HG02840 (cell line): ENCODE data around the gene PCDHGB2.
"Not testable (repeated sequence)": the region's sequence is repeated elsewhere in the genome, so short reads cannot be mapped to it uniquely, and the experiment has no call there.

Source experiments
- ATAC-seq: cut with Tn5 transposase; IDR thresholded peaks from one replicate; pipeline ENCODE4 v1.9.1; 2021; ENCODE audit warnings: mild to moderate bottlenecking, moderate library complexity, moderate number of reproducible peaks; ENCODE audit not compliant: unreplicated experiment, low FRiP score

The PCDHGB2 gene

DNA sequence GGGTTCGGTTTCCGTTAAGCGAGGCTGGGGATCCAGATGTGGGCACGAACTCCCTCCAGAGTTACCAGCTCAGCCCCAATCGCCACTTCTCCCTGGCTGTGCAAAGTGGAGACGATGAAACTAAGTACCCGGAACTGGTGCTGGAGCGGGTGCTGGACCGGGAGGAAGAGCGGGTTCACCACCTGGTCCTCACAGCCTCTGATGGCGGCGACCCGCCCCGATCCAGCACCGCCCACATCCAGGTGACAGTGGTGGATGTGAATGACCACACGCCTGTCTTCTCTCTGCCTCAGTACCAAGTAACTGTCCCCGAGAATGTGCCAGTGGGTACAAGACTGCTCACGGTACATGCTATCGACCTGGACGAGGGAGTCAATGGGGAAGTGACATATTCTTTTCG lies 23.6 kb downstream of the PCDHGB2 start:
- no peak for ATAC-seq

DNA sequence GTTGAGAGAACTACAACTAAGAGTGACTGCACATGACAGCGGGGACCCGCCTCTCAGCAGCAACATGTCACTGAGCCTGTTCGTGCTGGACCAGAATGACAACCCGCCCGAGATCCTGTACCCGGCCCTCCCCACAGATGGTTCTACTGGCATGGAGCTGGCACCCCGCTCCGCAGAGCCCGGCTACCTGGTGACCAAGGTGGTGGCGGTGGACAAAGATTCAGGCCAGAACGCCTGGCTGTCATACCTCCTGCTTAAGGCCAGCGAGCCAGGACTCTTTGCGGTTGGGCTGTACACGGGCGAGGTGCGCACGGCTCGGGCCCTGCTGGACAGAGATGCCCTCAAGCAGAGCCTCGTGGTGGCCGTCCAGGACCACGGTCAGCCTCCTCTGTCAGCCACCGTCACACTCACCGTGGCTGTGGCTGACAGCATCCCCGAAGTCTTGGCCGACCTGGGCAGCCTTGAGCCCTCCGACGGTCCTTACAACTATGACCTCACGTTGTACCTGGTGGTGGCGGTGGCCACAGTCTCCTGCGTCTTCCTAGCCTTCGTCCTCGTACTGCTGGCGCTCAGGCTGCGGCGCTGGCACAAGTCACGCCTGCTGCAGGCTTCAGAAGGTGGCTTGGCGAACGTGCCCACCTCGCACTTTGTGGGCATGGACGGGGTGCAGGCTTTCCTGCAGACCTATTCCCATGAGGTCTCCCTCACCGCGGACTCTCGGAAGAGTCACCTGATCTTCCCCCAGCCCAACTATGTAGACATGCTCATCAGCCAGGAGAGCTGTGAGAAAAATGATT lies 24.9 kb downstream of the PCDHGB2 start:
- ATAC-seq: no peak

DNA sequence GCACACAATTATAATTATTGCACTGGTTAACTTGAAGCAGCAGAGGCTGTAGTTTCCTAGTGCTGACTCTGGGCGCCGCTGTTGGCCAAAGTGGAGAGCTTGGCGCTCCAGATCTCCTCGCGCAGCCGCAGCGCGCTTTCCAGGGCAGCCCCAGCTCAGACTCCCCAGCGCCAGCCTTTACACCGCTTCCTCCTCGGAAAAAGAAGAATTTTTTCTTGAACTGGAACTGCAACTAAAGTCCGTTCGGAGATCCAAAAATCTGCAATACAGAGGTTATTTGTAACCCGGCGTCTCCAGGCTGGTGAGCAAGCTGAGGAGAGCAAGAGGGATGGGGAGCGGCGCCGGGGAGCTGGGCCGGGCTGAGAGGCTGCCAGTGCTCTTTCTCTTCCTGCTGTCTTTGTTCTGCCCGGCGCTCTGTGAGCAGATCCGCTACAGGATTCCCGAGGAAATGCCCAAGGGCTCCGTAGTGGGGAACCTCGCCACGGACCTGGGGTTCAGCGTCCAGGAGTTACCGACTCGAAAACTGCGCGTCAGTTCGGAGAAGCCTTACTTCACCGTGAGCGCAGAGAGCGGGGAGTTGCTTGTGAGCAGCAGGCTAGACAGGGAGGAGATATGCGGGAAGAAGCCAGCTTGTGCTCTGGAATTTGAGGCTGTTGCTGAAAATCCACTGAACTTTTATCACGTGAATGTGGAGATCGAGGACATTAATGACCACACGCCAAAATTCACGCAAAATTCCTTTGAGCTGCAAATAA lies 27.9 kb downstream of the PCDHGB2 start, which contains the start of gene PCDHGB4:
Gene PCDHGB4 (plus strand): TSS at position 142 of the 755 bp plus-strand sequence. CDS start 187 bp downstream, at position 329.
- not testable (repeated sequence) for ATAC-seq

DNA sequence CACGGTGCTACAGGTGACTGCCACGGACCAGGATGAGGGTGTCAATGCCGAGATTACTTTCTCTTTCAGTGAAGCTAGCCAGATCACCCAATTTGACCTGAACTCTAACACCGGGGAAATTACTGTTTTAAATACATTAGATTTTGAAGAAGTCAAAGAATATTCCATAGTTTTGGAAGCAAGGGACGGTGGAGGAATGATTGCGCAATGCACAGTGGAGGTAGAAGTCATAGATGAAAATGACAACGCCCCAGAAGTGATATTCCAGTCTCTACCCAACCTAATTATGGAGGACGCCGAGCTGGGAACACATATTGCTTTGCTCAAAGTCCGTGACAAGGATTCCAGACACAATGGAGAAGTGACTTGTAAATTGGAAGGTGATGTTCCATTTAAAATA lies 28.9 kb downstream of the PCDHGB2 start:
- ATAC-seq: no peak

DNA sequence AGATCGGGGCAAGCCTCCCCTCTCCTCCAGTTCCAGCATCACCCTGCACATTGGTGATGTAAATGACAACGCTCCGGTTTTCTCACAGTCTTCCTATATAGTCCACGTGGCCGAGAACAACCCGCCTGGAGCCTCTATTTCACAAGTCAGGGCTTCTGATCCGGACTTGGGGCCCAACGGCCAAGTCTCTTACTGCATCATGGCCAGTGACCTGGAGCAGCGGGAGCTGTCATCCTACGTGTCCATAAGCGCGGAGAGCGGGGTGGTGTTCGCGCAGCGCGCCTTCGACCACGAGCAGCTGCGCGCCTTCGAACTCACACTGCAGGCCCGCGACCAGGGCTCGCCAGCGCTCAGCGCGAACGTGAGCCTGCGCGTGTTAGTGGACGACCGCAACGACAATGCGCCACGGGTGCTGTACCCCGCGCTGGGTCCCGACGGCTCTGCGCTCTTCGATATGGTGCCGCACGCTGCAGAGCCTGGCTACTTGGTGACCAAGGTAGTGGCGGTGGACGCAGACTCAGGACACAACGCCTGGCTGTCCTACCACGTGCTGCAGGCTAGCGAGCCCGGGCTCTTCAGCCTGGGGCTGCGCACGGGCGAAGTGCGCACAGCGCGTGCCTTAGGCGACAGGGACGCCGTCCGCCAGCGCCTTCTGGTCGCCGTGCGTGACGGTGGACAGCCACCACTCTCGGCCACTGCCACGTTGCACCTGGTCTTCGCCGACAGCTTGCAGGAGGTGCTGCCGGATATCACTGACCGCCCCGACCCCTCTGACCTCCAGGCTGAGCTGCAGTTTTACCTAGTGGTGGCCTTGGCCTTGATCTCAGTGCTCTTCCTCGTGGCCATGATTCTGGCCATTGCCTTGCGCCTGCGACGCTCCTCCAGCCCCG lies 29.6 kb downstream of the PCDHGB2 start:
- no peak for ATAC-seq

DNA sequence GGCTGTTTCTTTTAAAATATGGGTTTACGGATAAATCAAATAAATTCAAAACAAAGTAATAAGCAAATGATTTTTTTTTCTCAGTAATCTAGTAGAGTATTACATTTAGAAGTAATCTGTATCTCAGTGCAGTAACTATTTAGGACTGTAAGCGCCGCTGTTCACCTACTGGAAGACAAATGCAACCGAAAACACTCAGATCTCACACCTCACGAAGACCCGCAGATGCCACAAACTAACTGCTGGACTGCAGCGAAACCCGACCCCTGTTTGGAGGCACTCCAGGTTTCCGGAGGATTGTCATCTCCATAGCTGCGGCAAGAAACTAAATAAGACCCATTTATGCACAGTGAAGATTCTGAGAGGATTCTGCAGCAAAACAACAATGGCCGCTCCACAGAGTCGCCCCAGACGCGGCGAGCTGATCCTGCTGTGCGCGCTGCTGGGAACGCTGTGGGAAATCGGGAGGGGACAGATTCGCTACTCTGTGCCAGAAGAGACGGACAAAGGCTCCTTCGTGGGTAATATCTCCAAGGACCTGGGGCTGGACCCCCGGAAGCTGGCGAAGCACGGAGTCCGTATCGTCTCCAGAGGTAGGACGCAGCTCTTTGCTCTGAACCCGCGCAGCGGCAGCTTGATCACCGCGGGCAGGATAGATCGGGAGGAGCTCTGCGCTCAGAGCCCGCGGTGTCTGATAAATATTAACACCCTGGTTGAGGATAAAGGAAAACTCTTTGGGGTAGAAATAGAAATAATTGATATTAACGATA lies 32.8 kb downstream of the PCDHGB2 start, which contains the start of gene PCDHGA8:
Gene PCDHGA8 (plus strand): TSS at position 205 of the 770 bp plus-strand sequence. CDS start 181 bp downstream, at position 386.
- ATAC-seq: no peak

DNA sequence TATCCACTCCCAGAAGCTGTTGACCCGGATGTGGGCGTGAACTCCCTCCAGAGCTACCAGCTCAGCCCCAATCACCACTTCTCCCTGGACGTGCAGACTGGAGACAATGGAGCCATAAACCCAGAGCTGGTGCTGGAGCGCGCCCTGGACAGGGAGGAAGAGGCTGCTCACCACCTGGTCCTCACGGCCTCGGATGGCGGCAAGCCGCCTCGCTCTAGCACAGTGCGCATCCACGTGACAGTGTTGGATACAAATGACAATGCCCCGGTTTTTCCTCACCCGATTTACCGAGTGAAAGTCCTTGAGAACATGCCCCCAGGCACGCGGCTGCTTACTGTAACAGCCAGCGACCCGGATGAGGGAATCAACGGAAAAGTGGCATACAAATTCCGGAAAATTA lies 33.5 kb downstream of the PCDHGB2 start:
- no peak for ATAC-seq

DNA sequence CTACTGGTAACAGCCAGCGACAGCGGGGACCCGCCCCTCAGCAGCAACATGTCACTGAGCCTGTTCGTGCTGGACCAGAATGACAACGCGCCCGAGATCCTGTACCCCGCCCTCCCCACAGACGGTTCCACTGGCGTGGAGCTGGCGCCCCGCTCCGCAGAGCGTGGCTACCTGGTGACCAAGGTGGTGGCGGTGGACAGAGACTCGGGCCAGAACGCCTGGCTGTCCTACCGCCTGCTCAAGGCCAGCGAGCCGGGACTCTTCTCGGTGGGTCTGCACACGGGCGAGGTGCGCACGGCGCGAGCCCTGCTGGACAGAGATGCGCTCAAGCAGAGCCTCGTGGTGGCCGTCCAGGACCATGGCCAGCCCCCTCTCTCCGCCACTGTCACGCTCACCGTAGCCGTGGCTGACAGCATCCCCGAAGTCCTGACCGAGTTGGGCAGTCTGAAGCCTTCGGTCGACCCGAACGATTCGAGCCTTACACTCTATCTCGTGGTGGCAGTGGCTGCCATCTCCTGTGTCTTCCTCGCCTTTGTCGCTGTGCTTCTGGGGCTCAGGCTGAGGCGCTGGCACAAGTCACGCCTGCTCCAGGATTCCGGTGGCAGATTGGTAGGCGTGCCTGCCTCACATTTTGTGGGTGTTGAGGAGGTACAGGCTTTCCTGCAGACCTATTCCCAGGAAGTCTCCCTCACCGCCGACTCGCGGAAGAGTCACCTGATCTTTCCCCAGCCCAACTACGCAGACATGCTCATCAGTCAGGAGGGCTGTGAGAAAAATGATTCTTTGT lies 34.8 kb downstream of the PCDHGB2 start:
- not testable (repeated sequence) for ATAC-seq

- not testable (repeated sequence) for ATAC-seq
These were observed 38.2 kb downstream of the PCDHGB2 start, which contains the start of gene PCDHGB5 for GRCh38 chr5:141397756-141398551. Gene PCDHGB5, plus strand, starts transcription at chr5:141397947. Its CDS starts 181 bp downstream, at chr5:141398128.

GRCh38 chr5:141398608-141399007 lies 38.8 kb downstream of the PCDHGB2 start:
- ATAC-seq: no peak

GRCh38 chr5:141399555-141400258 lies 39.9 kb downstream of the PCDHGB2 start:
- no peak for ATAC-seq

GRCh38 chr5:141402553-141403243 lies 42.9 kb downstream of the PCDHGB2 start, which contains the start of gene PCDHGA9:
Gene PCDHGA9, plus strand, starts transcription at chr5:141402778. Its CDS starts 175 bp downstream, at chr5:141402953.
- no peak for ATAC-seq

DNA sequence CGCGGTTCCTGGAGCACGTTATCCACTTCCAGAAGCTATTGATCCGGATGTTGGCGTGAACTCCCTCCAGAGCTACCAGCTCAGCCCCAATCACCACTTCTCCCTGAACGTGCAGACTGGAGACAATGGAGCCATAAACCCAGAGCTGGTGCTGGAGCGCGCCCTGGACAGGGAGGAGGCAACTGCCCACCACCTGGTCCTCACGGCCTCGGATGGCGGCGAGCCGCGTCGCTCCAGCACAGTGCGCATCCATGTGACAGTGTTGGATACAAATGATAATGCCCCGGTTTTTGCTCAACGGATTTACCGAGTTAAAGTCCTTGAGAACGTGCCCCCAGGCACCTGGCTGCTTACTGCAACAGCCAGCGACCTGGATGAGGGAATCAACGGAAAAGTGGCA lies 43.6 kb downstream of the PCDHGB2 start:
- no peak for ATAC-seq

DNA sequence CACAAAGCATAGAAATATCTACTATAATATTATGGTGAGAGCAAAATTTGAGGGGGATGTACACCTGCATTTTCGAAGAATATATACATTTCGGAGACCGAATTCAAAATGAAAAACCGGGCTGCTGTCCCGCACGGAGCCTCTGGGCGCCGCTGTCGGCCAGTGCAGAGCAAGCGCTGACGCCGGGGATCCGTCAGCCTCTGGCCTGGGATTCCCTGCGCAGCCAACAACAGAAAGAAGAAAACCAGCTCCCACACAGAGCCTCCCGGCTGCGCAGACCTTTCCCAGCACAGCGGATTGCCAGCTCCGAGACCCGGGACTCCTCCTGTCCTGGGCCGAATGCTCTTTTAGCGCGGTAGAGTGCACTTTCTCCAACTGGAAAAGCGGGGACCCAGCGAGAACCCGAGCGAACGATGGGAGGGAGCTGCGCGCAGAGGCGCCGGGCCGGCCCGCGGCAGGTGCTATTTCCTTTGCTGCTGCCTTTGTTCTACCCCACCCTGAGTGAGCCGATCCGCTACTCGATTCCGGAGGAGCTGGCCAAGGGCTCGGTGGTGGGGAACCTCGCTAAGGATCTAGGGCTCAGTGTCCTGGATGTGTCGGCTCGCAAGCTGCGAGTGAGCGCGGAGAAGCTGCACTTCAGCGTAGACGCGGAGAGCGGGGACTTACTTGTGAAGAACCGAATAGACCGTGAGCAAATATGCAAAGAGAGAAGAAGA lies 48.2 kb downstream of the PCDHGB2 start, which contains the start of gene PCDHGB6:
Gene PCDHGB6 (plus strand): TSS at position 232 of the 716 bp plus-strand sequence. CDS start 182 bp downstream, at position 414.
- not testable (repeated sequence) for ATAC-seq

DNA sequence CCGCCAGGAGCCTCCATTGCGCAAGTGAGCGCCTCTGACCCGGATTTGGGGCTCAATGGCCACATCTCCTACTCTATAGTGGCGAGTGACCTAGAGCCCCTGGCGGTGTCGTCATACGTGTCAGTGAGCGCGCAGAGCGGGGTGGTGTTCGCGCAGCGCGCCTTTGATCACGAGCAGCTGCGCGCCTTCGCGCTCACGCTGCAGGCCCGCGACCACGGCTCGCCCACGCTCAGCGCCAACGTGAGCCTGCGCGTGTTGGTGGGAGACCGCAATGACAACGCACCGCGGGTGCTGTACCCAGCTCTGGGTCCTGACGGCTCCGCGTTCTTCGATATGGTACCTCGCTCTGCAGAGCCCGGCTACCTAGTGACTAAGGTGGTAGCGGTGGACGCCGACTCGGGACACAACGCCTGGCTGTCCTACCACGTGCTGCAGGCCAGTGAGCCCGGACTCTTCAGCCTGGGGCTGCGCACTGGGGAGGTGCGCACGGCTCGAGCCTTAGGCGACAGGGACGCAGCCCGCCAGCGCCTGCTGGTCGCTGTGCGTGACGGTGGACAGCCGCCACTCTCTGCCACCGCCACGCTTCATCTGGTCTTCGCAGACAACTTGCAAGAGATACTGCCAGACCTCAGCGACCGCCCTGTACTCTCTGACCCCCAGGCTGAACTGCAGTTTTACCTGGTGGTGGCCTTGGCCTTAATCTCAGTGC lies 50.0 kb downstream of the PCDHGB2 start:
- no peak for ATAC-seq
